ENCODE data around the gene INHBB.
"Not testable (repeated sequence)": the region's sequence is repeated elsewhere in the genome, so short reads cannot be mapped to it uniquely, and the experiment has no call there.

INHBB gene

GRCh38 chr2:120319123-120319522, 26.8 kb upstream of the INHBB start:
- Histone ChIP-seq H3K4me1 (ENCODE audit: insufficient read depth, low read length, severe bottlenecking) (peaks cover 9% of the 10 kb centered on the region), H3K4me3 (ENCODE audit: low read depth, low read length, poor library complexity, severe bottlenecking) (no peak overlapping the region), H3K9me2 (ENCODE audit: low read depth, low read length) (no peaks in the 10 kb centered on the region), H3F3A (ENCODE audit: insufficient read depth, low read length) (no peaks in the 10 kb centered on the region), H4K20me1 (ENCODE audit: insufficient read depth, low read length) (no peaks in the 10 kb centered on the region), H3K36me3 (ENCODE audit: insufficient read depth, low read length) (no peaks in the 10 kb centered on the region), H3K9ac (ENCODE audit: low read length) (no peak overlapping the region), H3K27ac (ENCODE audit: low read depth, low read length, poor library complexity, severe bottlenecking) (no peak overlapping the region), H3K79me2 (ENCODE audit: insufficient read depth, low read length) (no peaks in the 10 kb centered on the region), H2AFZ (ENCODE audit: low read length) (no peak overlapping the region), H3K4me2 (ENCODE audit: low read length) (no peak overlapping the region), H3K9me3 (ENCODE audit: low read length) (no peaks in the 10 kb centered on the region), H3K27me3 (ENCODE audit: insufficient read depth, low read length) (no peaks in the 10 kb centered on the region)
- TF ChIP-seq CTCF (IDR thresholded peaks at IDR 0.05; ENCODE audit: low read length) (no peak), EZH2 (IDR thresholded peaks at IDR 0.05; ENCODE audit: borderline replicate concordance, low read length) (no peak)

GRCh38 chr2:120319686-120320317, 26.1 kb upstream of the INHBB start:
- H3K4me2 ChIP-seq (ENCODE audit: low read length): no peak overlapping the region
- no peak overlapping the region for H2AFZ ChIP-seq (ENCODE audit: low read length)
- H3K9me2 ChIP-seq (ENCODE audit: low read depth, low read length): no peaks in the 10 kb centered on the region
- H3K27me3 ChIP-seq (ENCODE audit: insufficient read depth, low read length): no peaks in the 10 kb centered on the region
- peaks cover 9% of the 10 kb centered on the region for H3K4me1 ChIP-seq (ENCODE audit: insufficient read depth, low read length, severe bottlenecking)
- no peaks in the 10 kb centered on the region for H3K9me3 ChIP-seq (ENCODE audit: low read length)
- H3K79me2 ChIP-seq (ENCODE audit: insufficient read depth, low read length): no peaks in the 10 kb centered on the region
- TF ChIP-seq EZH2 (IDR thresholded peaks at IDR 0.05; ENCODE audit: borderline replicate concordance, low read length) (no peak), CTCF (IDR thresholded peaks at IDR 0.05; ENCODE audit: low read length) (no peak)
- H3K27ac ChIP-seq (ENCODE audit: low read depth, low read length, poor library complexity, severe bottlenecking): no peak overlapping the region
- no peaks in the 10 kb centered on the region for H4K20me1 ChIP-seq (ENCODE audit: insufficient read depth, low read length)
- H3K9ac ChIP-seq (ENCODE audit: low read length): no peak overlapping the region
- H3K4me3 ChIP-seq (ENCODE audit: low read depth, low read length, poor library complexity, severe bottlenecking): no peak overlapping the region
- H3K36me3 ChIP-seq (ENCODE audit: insufficient read depth, low read length): no peaks in the 10 kb centered on the region
- H3F3A ChIP-seq (ENCODE audit: insufficient read depth, low read length): no peaks in the 10 kb centered on the region

- no peaks in the 10 kb centered on the region for H3K79me2 ChIP-seq (ENCODE audit: insufficient read depth, low read length)
- H2AFZ ChIP-seq (ENCODE audit: low read length): no peak overlapping the region
- H3F3A ChIP-seq (ENCODE audit: insufficient read depth, low read length): no peaks in the 10 kb centered on the region
- no peak overlapping the region for H3K27ac ChIP-seq (ENCODE audit: low read depth, low read length, poor library complexity, severe bottlenecking)
- H3K4me2 ChIP-seq (ENCODE audit: low read length): no peak overlapping the region
- peaks cover 9% of the 10 kb centered on the region for H3K4me1 ChIP-seq (ENCODE audit: insufficient read depth, low read length, severe bottlenecking)
- TF ChIP-seq EZH2 (IDR thresholded peaks at IDR 0.05; ENCODE audit: borderline replicate concordance, low read length) (no peak), CTCF (IDR thresholded peaks at IDR 0.05; ENCODE audit: low read length) (no peak)
- no peak overlapping the region for H3K4me3 ChIP-seq (ENCODE audit: low read depth, low read length, poor library complexity, severe bottlenecking)
- H4K20me1 ChIP-seq (ENCODE audit: insufficient read depth, low read length): no peaks in the 10 kb centered on the region
- H3K27me3 ChIP-seq (ENCODE audit: insufficient read depth, low read length): no peaks in the 10 kb centered on the region; the same call in 1 of the 2 replicates
- H3K9me3 ChIP-seq (ENCODE audit: low read length): no peaks in the 10 kb centered on the region
- no peaks in the 10 kb centered on the region for H3K36me3 ChIP-seq (ENCODE audit: insufficient read depth, low read length)
- no peaks in the 10 kb centered on the region for H3K9me2 ChIP-seq (ENCODE audit: low read depth, low read length)
- no peak overlapping the region for H3K9ac ChIP-seq (ENCODE audit: low read length)
Measured at GRCh38 chr2:120320318-120320851, 25.6 kb upstream of the INHBB start.

GRCh38 chr2:120320887-120321556, 24.9 kb upstream of the INHBB start:
- not testable (repeated sequence) for H4K20me1 ChIP-seq (ENCODE audit: insufficient read depth, low read length); H3K9me3 ChIP-seq (ENCODE audit: low read length); H3K4me2 ChIP-seq (ENCODE audit: low read length); H3K9me2 ChIP-seq (ENCODE audit: low read depth, low read length); H3K9ac ChIP-seq (ENCODE audit: low read length); H3K4me1 ChIP-seq (ENCODE audit: insufficient read depth, low read length, severe bottlenecking); H3K79me2 ChIP-seq (ENCODE audit: insufficient read depth, low read length); H3K27ac ChIP-seq (ENCODE audit: low read depth, low read length, poor library complexity, severe bottlenecking); H3F3A ChIP-seq (ENCODE audit: insufficient read depth, low read length); H2AFZ ChIP-seq (ENCODE audit: low read length); H3K4me3 ChIP-seq (ENCODE audit: low read depth, low read length, poor library complexity, severe bottlenecking); H3K36me3 ChIP-seq (ENCODE audit: insufficient read depth, low read length); H3K27me3 ChIP-seq (ENCODE audit: insufficient read depth, low read length)
